Stimulated activated CD4-positive, alpha-beta T cell treated with anti-CD3 and anti-CD28 coated beads, Interleukin-4, amount 100 ng/mL, for 48 hours (primary cell): ENCODE data around the gene PTPRQ.
"Not testable (repeated sequence)": the region's sequence is repeated elsewhere in the genome, so short reads cannot be mapped to it uniquely, and the experiment has no call there.

Experiments used
- DNase-seq, 2 donors: peaks; one replicate each; pipeline ENCODE4 v3.0.0-alpha.2; 2020; ENCODE audit warnings: low read depth in 2 of 2

Gene PTPRQ, protein sequence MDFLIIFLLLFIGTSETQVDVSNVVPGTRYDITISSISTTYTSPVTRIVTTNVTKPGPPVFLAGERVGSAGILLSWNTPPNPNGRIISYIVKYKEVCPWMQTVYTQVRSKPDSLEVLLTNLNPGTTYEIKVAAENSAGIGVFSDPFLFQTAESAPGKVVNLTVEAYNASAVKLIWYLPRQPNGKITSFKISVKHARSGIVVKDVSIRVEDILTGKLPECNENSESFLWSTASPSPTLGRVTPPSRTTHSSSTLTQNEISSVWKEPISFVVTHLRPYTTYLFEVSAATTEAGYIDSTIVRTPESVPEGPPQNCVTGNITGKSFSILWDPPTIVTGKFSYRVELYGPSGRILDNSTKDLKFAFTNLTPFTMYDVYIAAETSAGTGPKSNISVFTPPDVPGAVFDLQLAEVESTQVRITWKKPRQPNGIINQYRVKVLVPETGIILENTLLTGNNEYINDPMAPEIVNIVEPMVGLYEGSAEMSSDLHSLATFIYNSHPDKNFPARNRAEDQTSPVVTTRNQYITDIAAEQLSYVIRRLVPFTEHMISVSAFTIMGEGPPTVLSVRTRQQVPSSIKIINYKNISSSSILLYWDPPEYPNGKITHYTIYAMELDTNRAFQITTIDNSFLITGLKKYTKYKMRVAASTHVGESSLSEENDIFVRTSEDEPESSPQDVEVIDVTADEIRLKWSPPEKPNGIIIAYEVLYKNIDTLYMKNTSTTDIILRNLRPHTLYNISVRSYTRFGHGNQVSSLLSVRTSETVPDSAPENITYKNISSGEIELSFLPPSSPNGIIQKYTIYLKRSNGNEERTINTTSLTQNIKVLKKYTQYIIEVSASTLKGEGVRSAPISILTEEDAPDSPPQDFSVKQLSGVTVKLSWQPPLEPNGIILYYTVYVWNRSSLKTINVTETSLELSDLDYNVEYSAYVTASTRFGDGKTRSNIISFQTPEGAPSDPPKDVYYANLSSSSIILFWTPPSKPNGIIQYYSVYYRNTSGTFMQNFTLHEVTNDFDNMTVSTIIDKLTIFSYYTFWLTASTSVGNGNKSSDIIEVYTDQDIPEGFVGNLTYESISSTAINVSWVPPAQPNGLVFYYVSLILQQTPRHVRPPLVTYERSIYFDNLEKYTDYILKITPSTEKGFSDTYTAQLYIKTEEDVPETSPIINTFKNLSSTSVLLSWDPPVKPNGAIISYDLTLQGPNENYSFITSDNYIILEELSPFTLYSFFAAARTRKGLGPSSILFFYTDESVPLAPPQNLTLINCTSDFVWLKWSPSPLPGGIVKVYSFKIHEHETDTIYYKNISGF (N-terminal part only)

DNA sequence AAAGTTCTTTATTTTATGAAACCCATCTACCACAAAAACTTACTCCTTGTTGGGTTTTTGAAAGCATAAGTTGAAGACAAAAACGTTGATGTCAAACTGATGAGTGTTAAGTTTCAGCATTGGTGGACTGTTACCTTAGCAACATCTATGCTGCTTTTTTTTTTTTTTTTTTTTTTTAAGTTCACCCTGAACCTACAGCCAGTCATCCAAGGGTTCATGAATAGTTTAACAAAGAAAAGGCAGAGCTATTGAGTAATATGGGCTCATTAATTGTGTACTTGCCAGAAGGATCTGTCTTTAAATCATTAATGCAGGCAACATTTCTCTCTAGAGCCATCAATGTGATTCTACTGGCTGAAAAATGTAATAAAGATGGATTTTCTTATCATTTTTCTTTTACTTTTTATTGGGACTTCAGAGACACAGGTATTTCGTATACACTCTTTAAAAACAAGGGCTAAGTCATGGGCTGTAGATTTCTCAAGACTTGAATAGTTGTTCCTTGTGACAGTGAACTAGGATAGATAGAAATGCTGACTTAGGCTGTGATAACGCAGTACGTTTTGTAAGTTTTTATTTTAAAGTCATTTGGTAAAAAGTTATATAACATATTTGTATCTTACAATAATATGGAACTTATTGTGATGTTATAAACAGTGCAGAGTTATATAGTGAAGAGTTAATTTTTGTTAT lies at the start of gene PTPRQ:
Gene PTPRQ (plus strand): TSS at position 262 of the 693 bp plus-strand sequence. CDS start 111 bp downstream, at position 373.
- DNase-seq: no peak

DNA sequence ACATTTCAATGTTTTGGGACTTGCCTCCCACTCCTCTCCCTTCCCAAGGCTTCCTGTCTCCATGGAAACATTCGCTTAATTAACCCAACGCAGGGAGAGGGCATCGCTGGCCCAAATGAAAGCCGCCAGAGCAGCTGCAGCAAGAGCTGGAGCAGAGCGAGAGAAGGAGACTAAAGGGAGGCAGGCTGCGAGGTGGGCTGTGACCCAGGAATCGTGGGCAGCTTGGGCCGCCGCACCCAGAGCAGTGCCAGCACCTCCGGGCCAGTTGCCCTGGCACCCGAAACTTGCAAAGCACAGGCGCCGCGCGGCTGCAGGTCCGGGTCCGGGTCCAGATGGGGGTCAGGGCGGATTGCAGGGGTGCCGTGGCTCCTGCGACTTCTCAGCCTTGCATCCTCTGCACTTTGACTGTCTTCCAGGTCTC lies 43.5 kb upstream of the PTPRQ start:
- DNase-seq: no peak

DNA sequence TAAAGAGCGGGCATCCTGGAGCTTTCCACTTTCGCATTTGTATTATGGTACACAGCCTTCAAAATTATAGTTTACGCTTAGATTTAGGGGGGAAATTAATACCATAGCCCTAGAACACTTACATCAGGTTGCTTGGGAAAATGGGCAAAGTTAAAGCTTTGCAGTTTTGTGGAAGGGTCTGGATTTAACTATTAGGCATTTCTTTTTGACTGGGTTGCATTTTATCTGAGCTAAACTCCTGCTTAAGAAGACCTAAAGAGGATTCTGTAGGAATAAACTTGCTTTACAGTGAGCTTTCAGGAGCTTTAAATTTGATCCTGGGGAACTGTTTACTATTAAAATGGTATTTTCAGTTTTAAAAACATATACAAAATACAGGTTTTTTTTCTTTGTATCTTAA lies 42.8 kb upstream of the PTPRQ start:
- DNase-seq: no peak

DNA sequence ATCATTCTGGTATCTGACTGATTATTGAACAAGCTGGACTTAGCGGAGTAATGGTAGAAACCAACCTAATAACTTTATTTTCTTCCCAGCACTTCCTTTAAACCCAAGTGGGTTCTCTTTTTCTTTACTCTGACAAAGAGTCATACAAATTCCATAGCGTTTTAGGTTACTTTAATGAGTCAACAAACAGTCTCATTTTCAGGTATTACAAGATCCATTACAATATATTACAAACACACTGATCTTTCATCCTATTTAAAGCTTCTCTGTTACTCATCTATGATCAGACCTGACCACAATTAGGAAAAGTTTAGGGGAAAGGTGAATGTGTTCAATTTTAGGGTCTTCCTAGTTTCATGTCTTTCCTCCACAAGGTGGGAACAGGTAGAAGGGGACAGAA lies 39.4 kb upstream of the PTPRQ start:
- DNase-seq: no peak

DNA sequence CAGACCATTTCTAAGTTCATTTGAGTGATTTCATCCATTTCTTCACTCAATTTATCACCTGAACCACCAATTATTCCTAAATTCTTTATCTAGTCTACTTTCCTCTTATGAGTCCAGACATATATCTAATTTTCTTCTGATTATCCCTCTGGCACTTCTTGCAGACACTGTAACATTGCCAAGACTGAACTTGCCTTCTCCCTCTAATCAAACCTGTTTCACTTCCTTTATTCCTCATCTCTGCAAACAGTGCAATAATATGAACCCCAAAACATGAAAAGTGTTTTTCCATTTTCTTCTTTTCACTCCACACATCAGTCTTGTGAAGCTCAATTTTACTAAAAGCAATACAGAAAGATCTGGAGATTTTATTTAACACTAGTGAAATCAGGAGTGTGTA lies 37.8 kb upstream of the PTPRQ start:
- no peak for DNase-seq

DNA sequence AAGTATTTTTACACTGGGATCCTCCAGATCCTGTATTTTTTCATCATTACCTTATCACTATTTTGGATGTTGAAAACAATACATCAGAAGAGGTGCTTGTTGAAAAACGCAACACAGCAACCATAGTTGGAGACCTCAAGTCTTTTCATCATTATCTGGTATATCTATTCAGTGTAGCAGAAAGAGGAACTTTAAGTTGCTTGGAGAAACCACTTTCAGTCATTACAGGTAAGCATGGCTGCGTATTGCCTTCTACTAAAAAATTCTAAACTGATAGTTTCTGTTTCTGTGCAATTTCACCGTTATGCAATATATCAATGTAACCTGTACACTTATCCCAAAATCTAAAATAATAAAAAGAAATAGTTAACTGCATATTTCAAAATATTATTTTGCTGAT lies 32.2 kb upstream of the PTPRQ start:
- DNase-seq: no peak

DNA sequence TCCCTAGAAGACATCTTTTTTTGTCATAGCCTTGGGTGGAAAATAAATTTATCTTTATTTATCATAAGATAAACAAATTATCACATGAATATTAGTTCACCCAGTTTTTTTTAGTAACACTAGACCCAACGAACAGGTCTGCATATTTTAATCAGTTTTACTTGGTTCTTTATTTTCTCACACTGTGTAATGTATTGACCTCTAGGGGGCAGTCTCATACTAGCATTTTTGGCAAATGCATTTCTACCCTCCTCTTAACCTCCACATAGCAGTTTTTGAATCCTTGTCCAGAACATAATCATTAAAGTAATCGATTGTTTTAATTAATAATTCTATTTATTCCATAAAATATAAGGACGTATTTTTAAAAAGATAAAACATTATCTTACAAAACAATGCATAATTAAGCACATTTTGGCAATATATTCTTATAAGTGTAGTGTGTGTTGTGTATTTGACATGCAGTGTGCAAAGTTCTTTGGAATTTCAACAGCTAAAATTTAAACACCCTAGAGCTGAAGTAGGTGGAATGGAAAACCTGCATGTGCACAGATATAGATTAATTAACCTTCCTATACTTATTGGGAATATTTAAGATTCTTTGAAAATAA lies 31.6 kb upstream of the PTPRQ start:
- DNase-seq: no peak

DNA sequence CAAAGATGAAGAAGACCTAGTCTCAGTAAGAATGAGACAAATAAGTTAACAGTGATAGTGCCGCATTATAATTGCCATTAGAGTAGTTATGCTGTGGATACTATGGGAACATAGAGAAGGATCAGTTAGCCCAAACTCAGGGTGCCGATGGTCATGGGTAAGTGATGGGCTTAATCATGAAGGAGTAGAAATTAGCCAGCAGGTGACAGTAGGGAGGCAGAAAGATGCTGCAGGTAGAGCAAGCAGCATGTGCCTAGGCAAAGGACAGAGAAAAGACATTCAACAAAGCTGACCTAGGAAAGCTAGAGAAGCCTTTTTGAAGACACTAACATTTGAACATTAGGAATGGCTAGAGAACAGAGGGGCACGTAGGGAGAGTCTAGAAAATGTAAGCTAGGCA lies 30.6 kb upstream of the PTPRQ start:
- no peak for DNase-seq

DNA sequence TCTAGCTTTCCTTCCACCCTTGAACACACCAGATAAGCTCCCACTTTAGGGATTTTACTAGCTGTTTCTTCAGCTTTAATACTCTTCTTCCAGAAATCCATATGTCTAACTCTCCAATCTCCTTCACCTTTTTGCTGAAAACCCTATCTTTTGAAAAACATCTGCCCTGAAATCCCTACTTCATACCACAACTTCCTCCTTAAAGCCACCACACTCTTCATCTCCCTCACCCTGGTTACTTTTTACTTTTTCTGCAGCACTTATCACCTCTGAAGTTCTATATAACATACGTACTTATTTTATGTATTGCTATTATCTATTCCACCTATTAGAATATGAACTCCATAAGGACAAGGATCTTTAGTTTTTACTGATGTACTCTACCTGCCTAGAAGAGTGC lies 28.6 kb upstream of the PTPRQ start:
- no peak for DNase-seq

DNA sequence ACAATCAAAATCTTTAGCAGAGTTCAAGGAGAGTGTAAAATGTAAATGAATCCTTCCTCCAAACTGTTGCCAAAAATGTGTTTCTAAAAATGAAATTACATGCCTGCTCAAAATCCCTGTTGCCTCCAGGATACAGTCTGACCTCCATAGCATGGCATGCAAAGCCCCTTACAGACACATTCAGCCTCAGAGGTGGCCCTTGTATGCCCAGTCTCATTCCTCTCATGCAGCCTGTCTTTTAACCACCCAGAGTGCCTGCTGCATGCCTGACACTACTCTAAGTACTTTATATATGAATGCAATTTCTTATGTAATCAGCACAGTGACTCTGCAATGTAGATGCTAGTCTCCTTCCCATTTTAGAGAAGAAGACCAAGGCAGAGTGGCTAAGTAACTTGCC lies 24.4 kb upstream of the PTPRQ start:
- no peak for DNase-seq

DNA sequence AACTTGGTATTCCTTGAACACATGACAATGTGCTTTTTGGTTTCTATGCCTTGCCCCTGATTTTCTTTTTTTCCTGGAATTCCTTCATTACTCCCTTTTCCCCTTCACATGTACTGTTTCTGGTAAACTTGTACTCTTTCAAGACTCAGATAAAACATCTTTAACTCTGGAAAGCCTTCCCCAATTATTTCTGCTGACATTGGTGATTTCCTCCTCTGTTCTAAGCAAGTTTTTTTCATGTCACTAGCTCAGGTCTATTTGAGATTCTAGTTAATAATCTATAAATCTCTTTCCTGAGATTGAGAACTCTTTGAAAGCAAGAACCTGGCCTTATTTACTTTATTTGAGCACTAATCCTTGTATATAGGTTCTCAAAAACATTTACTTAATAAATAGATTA lies 24.0 kb upstream of the PTPRQ start:
- DNase-seq: no peak

DNA sequence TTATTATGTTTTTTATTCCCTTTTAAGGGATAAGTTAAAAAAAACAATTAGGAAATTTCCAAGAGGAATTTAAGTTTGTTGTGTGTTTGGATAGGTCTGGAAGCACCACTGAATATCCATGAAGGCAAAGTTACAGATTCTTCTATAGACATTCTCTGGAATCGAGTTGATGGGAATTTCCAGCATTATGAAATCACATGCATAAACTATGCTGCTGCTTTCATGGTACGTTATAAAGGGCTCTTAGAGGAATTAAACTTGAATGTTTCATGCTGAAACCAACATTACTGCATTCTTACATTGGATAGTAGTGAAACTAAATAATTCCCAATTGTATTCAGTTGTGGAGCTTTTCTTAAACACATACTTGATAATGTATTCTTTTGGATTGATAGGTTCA lies 21.5 kb upstream of the PTPRQ start:
- DNase-seq: no peak

DNA sequence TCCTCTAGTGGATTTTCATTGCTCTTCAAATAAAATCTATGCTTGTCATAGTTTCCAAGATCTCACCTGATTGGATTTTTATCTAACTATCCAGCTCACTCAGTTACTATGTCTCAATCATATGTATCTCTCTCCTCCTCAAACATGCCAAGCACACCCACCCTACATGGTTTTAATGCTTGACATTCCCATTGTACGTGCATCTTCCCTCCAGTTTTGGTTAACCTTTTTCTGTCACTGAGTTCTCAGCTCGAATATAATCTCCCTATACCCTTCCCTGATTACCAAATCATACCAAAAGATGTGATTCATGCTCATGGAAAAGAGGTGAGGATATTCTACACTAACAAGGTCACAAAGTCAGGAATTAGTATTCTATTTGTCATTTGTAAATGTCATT lies 12.0 kb upstream of the PTPRQ start:
- DNase-seq: no peak

DNA sequence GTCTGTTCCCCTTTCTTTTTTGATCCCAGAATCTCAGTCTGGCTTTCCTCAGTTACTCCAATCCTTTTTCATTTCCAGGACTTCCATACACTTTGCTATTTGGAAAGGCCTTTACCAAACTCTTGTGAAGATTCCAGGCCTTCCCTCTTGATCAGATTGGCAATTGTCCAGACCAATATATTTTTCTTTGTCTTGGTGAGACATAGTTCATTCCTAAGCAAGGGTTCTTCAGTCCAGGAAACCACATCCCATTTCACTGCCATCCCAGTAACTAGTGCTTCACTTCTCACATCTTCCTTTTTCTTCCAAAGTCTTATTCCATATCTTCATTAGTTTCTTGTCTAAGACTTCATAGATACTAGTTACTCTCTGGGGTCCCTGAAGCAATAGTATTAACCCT lies 2.1 kb upstream of the PTPRQ start:
- DNase-seq: no peak

DNA sequence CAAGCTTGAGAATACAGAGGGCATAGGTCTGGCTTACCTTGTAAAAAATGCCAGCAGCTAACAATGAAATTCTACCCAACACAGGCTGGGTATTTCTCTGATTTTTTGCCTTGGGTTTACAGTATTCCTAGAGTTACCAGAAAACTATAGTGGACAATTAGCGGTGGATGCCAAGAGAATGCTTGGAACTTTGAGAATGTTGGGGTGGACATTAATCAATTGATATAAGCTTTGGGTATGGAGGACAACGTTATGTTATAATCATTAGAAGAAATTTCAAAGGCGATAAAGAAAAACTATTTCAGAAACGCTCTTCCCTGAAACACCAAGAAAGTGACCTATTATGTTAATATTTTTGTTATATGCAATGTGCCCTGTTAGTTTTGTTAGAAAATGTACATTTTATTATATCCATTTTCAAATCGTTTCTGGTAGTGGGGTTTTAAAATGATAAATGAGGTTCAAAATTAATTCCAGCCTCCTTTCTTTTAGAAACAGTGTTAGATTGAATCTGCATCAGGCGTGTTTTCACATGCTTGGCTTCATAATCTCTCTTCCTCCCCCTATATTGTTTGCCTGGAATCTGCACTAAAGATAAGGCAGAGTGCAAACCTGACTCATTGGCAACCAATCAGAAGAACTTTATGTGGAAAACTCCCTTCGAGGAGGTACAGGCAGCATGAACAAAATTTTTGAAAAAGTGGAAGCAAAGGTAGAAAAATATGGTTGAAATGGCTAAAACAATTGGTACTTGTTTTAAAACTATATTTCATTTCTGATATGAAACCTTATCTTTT lies 1.4 kb upstream of the PTPRQ start:
- DNase-seq: no peak

DNA sequence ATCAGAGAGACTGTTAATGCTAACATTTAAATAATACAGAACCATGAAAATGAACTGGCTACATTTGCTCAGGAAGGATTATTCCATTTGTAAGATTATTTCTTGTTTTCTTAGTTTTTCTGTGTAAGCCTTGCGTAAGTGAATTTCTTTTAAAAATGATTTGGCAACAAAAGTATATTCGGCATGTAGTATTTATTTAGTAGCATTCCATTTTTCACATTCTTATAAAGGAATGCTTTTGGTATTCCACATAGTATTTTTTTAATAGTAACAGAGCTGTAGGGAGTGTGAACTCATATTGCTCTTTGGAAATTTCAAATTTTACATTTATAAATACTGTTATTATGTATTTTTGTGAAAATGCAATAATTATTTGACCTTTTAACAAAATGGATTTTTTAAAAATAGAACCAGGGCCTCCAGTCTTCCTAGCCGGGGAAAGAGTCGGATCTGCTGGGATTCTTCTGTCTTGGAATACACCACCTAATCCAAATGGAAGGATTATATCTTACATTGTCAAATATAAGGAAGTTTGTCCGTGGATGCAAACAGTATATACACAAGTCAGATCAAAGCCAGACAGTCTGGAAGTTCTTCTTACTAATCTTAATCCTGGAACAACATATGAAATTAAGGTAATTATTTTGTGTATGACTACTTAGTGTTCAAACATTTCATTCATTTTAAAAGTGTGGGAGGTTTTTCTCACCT lies 1.2 kb downstream of the PTPRQ start:
- DNase-seq: no peak

DNA sequence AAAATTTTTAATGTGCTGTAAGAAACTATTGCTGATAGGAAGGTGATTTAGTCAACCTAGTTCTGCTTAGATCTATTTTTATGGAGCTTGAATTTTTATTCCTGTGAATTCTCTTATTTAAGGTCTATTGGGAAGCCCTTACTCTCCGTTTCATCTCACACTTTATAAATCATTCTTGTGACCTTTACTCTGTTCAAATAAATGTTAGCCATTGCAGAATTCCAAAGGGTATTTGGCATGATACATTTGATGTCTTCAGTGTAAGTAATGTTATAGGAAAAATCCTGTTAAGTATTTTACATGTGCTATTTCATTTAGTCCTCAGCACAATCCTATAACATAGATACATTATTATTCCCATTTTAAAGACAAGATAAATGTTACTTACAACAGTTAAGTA lies 12.5 kb downstream of the PTPRQ start:
- no peak for DNase-seq

DNA sequence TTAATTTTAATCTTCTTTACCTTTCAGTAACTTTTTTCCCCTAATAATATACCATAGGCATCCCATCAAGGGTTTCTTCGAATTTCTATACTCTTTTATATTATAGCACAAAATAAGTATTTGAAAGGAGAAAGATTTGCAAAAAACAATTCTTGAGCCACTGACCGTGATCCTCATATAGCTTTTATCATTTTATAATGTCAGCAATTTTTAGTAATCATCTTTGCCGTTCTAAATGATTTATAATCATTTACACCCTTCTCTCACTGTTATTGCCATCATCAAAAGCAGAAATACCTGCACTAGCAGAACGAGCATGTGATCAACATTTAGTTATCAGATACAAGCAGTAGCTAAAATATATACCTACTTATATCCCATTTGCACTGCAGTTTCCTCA lies 16.9 kb downstream of the PTPRQ start:
- no peak for DNase-seq

DNA sequence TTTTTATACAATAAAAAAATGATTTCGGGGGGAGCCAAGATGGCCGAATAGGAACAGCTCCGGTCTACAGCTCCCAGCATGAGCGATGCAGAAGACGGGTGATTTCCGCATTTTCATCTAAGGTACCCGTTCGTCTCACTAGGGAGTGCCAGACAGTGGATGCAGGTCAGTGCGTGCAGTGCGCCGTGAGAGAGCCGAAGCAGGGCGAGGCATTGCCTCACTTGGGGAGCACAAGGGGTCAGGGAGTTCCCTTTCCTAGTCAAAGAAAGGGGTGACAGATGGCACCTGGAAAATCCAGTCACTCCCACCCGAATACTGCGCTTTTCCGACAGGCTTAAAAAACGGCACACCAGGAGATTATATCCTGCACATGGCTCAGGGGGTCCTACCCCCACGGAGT lies 17.8 kb downstream of the PTPRQ start:
- DNase-seq: not testable (repeated sequence)

DNA sequence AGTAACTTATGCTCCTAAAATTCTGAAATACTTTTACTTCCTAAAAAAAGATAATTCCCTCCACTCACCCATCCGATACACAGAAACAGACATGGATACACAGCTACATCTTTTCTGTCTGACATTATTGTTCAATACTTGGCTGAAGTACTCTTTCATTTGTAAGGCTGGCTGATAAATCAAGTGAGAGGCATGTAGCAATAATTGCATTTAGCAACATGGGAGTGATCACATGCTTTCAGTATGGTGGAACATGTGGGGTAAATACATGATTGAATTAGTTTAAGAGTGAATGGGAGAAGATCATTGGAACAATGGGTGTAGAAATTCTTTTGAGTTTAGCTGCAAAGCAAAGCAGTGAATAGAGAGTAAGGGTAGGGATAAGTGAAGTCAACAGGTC lies 25.6 kb downstream of the PTPRQ start:
- DNase-seq: no peak
